Fibroblast of lung (primary cell): ENCODE data around the gene ABL2. TPM values are rescaled to one million over a fixed set of nuclear protein-coding genes. Genes with fewer than 3 reads are reported as not detected.

Experiments used
- DNase-seq, 2 donors: peaks; one replicate each; pipeline versions ENCODE4 v3.0.0 to v3.0.0-alpha.2; 2010; ENCODE audit warnings: low read depth in 2 of 2
- H2AFZ ChIP-seq: 2 replicates; pipeline ENCODE4 v1.5.1; 2012; ENCODE audit warnings: low read length, control low read depth, inconsistent platforms
- H3K27ac ChIP-seq: 2 replicates; pipeline ENCODE4 v1.5.1; 2011; ENCODE audit warnings: low read length, control low read depth; ENCODE audit not compliant: insufficient read depth
- H3K27me3 ChIP-seq: 2 replicates; pipeline ENCODE4 v1.5.1; 2011; ENCODE audit warnings: mild to moderate bottlenecking, low read length; ENCODE audit not compliant: control insufficient read depth, insufficient read depth
- H3K36me3 ChIP-seq: 2 replicates; pipeline ENCODE4 v1.5.1; 2011; ENCODE audit warnings: low read length; ENCODE audit not compliant: control insufficient read depth, insufficient read depth
- H3K4me1 ChIP-seq: 2 replicates; pipeline ENCODE4 v1.5.1; 2011; ENCODE audit warnings: low read length; ENCODE audit not compliant: control insufficient read depth, insufficient read depth; ENCODE audit errors: extremely low read depth
- H3K4me2 ChIP-seq: 2 replicates; pipeline ENCODE4 v1.5.1; 2011; ENCODE audit warnings: low read length, control low read depth; ENCODE audit not compliant: insufficient read depth; ENCODE audit errors: extremely low read depth
- H3K4me3 ChIP-seq, 4 experiments: fragments of 200-600 bp in 1 of 4; sonication (generic) in 1 of 4; replicated peaks in 1 of 4; 2 replicates each; pipeline ENCODE4 v1.5.1; 2011 to 2016; ENCODE audit warnings: low read length in 4 of 4, low read depth in 3 of 4, mild to moderate bottlenecking in 3 of 4, control low read depth in 2 of 4, inconsistent platforms in 1 of 4, mixed read lengths in 1 of 4; ENCODE audit not compliant: insufficient read depth in 1 of 4; ENCODE audit errors: control extremely low read depth in 1 of 4
- H3K79me2 ChIP-seq: 2 replicates; pipeline ENCODE4 v1.5.1; 2012; ENCODE audit warnings: mild to moderate bottlenecking, low read length, inconsistent platforms; ENCODE audit not compliant: control insufficient read depth, insufficient read depth
- H3K9ac ChIP-seq: 2 replicates; pipeline ENCODE4 v1.5.1; 2011; ENCODE audit warnings: mild to moderate bottlenecking, low read length, control low read depth; ENCODE audit not compliant: insufficient read depth
- H3K9me3 ChIP-seq: 2 replicates; pipeline ENCODE4 v1.5.1; 2012; ENCODE audit warnings: low read depth, low read length; ENCODE audit not compliant: control insufficient read depth, insufficient read depth
- H4K20me1 ChIP-seq: 2 replicates; pipeline ENCODE4 v1.5.1; 2011; ENCODE audit warnings: low read length; ENCODE audit not compliant: control insufficient read depth, insufficient read depth; ENCODE audit errors: extremely low read depth
- EZH2 ChIP-seq: IDR thresholded peaks from 2 replicates; pipeline ENCODE4 v1.5.1; 2012; ENCODE audit warnings: low read length, control low read depth, mild to moderate bottlenecking; ENCODE audit errors: missing control alignments
- polyA plus RNA-seq, 2 donors: library from polyadenylated mRNA; depleted of rRNA in 1 of 2; stranded (reverse) in 1 of 2; unstranded in 1 of 2; fragments of >200 nt; gene quantifications; 2 replicates each; pipeline ENCODE4 v1.2.1, GENCODE V29; 2011 to 2012; ENCODE audit warnings: missing spikeins in 1 of 2
- total RNA-seq: library from RNA; depleted of rRNA; stranded (reverse); fragments of >200 nt; gene quantifications from 2 replicates; pipeline ENCODE4 v1.2.1, GENCODE V29; 2014
- TF ChIP-seq, protein P1 (sequence below), 2 donors: IDR thresholded peaks in 1 of 2; conservative IDR thresholded peaks in 1 of 2; 1 replicate in 1 of 2; 2 replicates in 1 of 2; pipeline ENCODE4 v1.5.1; 2011 to 2012; ENCODE audit warnings: low read length in 2 of 2, control low read depth in 1 of 2, inconsistent platforms in 1 of 2, low read depth in 1 of 2, mild to moderate bottlenecking in 1 of 2

The ABL2 gene
- total and polyA plus RNA-seq, 2 donors (not counting 1 experiment from before 2014, with no cell fraction given) = 36.1 to 85.4 TPM

DNA sequence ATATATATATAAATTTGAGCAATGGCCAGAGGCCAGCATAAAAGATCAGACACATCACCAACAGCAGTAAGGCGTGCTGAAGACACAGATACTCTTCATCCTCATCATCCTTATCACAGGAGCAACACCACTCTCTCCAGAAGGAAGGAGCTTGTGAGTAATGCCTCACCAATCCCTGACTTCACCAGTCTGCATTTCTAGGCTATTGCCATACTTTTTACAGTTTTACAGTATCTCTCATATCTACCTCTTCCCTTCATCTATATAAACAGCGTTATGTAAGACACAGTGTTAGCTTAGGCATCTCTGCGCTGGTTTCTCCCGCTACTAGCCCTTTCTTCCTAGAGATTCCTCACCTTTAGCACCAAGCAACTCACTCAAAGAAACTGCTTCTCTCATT is 2.4 kb upstream of the ABL2 start:
- TF ChIP-seq, protein P1, sequence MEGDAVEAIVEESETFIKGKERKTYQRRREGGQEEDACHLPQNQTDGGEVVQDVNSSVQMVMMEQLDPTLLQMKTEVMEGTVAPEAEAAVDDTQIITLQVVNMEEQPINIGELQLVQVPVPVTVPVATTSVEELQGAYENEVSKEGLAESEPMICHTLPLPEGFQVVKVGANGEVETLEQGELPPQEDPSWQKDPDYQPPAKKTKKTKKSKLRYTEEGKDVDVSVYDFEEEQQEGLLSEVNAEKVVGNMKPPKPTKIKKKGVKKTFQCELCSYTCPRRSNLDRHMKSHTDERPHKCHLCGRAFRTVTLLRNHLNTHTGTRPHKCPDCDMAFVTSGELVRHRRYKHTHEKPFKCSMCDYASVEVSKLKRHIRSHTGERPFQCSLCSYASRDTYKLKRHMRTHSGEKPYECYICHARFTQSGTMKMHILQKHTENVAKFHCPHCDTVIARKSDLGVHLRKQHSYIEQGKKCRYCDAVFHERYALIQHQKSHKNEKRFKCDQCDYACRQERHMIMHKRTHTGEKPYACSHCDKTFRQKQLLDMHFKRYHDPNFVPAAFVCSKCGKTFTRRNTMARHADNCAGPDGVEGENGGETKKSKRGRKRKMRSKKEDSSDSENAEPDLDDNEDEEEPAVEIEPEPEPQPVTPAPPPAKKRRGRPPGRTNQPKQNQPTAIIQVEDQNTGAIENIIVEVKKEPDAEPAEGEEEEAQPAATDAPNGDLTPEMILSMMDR (conservative IDR thresholded peaks at IDR 0.05 in 1 of 2, IDR thresholded peaks at IDR 0.05 in 1 of 2; ENCODE audit: low read depth in 1 of 2, low read length in 2 of 2) = no peak
- TF ChIP-seq EZH2 = no peak
- Histone ChIP-seq H3K4me2 (no peak overlapping the region), H3K36me3 (no peaks in the 10 kb centered on the region), H3K9ac (no peak overlapping the region), H4K20me1 (no peaks in the 10 kb centered on the region), H3K9me3 (no peaks in the 10 kb centered on the region), H3K27me3 (no peaks in the 10 kb centered on the region), H3K79me2 (peaks cover 18% of the 10 kb centered on the region), H3K4me3 (no peak overlapping the region), H2AFZ (peak overlapping the region; percentile 1), H3K4me1 (peaks cover 10% of the 10 kb centered on the region), H3K27ac (no peak overlapping the region)
- DNase-seq = peak in 1 of 2 donors; percentile 71

DNA sequence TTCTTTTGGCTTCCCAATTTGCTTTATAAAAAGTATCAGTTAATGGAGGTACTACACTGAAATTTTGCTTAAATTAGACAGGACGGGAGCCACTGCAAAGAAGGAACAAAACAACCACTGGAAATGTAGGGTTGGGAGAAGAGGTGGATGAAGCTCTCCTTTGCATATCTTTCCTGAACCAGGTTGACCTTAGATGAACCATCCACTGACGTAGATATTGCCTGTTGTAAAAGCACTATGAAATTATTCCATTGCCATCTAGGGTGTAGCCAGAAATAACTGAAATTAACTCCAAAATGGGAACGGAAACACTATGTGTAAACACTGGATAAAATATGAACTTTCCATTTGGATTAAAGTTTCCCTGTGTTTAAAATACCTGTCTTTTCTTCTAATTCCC is 1.2 kb upstream of the ABL2 start:
- DNase-seq = peak in 1 of 2 donors; percentile 8
- no peaks in the 10 kb centered on the region for H4K20me1 ChIP-seq
- H3K9me3 ChIP-seq = no peaks in the 10 kb centered on the region
- peak overlapping the region; percentile 72 for H2AFZ ChIP-seq
- H3K9ac ChIP-seq = no peak overlapping the region
- H3K79me2 ChIP-seq = peaks cover 25% of the 10 kb centered on the region
- H3K4me3 ChIP-seq = peak overlapping the region in 2 of 4 experiments; percentile 55 to 84
- H3K4me2 ChIP-seq = peak overlapping the region; percentile 75
- TF ChIP-seq EZH2 = no peak
- TF ChIP-seq, protein P1 (conservative IDR thresholded peaks at IDR 0.05 in 1 of 2, IDR thresholded peaks at IDR 0.05 in 1 of 2; ENCODE audit: low read depth in 1 of 2, low read length in 2 of 2) = no peak
- no peaks in the 10 kb centered on the region for H3K27me3 ChIP-seq
- H3K36me3 ChIP-seq = no peaks in the 10 kb centered on the region
- peaks cover 10% of the 10 kb centered on the region for H3K4me1 ChIP-seq
- H3K27ac ChIP-seq = peak overlapping the region; percentile 42

DNA sequence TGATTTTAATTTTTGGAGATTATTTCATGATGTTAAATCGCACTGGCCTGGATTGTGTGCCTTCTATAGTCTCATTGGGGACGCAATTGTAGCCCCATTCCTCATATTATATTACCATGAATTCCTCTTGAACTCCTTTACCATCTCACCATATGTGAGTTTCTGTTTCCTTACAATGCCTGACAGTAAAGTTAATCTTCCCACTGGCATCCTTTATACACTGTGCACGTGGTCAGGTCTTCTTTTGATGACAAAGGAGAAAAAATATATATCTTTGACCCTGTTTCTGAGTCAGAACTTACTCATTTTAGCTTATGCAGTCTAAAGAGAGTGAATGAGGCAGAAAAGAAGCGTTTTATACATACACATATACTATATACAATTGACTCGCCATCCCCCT is 774 bp upstream of the ABL2 start:
- Histone ChIP-seq H4K20me1 (no peaks in the 10 kb centered on the region), H3K79me2 (peaks cover 28% of the 10 kb centered on the region), H3K4me1 (peaks cover 10% of the 10 kb centered on the region), H3K9ac (no peak overlapping the region), H3K4me2 (peak overlapping the region; percentile 77), H3K36me3 (no peaks in the 10 kb centered on the region), H3K27me3 (no peaks in the 10 kb centered on the region), H2AFZ (no peak overlapping the region), H3K9me3 (no peaks in the 10 kb centered on the region), H3K27ac (peak overlapping the region; percentile 42), H3K4me3 (peak overlapping the region; percentile 55 to 84 (median 74))
- TF ChIP-seq EZH2 = no peak
- TF ChIP-seq, protein P1 (conservative IDR thresholded peaks at IDR 0.05 in 1 of 2, IDR thresholded peaks at IDR 0.05 in 1 of 2; ENCODE audit: low read depth in 1 of 2, low read length in 2 of 2) = no peak
- peak; percentile 65 to 69 for DNase-seq
